ENCODE measurements around the gene SNRNP48. TPM values are rescaled to one million over a fixed set of nuclear protein-coding genes. Genes with fewer than 3 reads are reported as not detected.

The SNRNP48 gene
- total and polyA plus RNA-seq, 2 donors (not counting 3 experiments of a cell fraction or from before 2014, with no cell fraction given): 4.2 to 13.2 TPM

- DNase-seq (ENCODE audit: low read depth, low spot score) (no peak), FAIRE-seq (no peak)
- H2AFZ ChIP-seq (ENCODE audit: low read depth, low read length): no peak overlapping the region
- CTCF ChIA-PET: no interaction called here
- intact Hi-C loops (cut with micrococcal nuclease): no loop called here
- no peaks in the 10 kb centered on the region for H3K9me3 ChIP-seq (replicated peaks; ENCODE audit: control insufficient read depth, insufficient read depth, low read length)
- POLR2A ChIA-PET: no interaction called here
- H3K27me3 ChIP-seq (ENCODE audit: control insufficient read depth in 2 of 2, insufficient read depth in 2 of 2, low read length in 2 of 2): no peaks in the 10 kb centered on the region
- peaks cover 13 to 38% of the 10 kb centered on the region in 2 experiments for H3K36me3 ChIP-seq (ENCODE audit: control insufficient read depth in 2 of 2, extremely low read depth in 1 of 2, insufficient read depth in 2 of 2, low read length in 2 of 2)
- no peaks in the 10 kb centered on the region for H3K9me1 ChIP-seq (replicated peaks; ENCODE audit: control insufficient read depth, extremely low read depth, insufficient read depth, low read length)
- H3K4me2 ChIP-seq (ENCODE audit: insufficient read depth, low read length): no peak overlapping the region
- no peaks in the 10 kb centered on the region for H3K79me2 ChIP-seq (ENCODE audit: control insufficient read depth, insufficient read depth, low read length)
- H3K9ac ChIP-seq (replicated peaks; ENCODE audit: extremely low read depth, insufficient read depth, low read length): no peak overlapping the region
- TF ChIP-seq FOS (IDR thresholded peaks at IDR 0.05; ENCODE audit: borderline replicate concordance, insufficient read depth, low read length) (no peak), MYC (IDR thresholded peaks at IDR 0.05; ENCODE audit: low read depth, low read length) (no peak)
- no peaks in the 10 kb centered on the region for H3K4me1 ChIP-seq (ENCODE audit: control insufficient read depth, extremely low read depth, insufficient read depth, low read length)
- H4K20me1 ChIP-seq (replicated peaks; ENCODE audit: control insufficient read depth, extremely low read depth, insufficient read depth, low read length): no peaks in the 10 kb centered on the region
- H3K4me3 ChIP-seq (replicated peaks in 1 of 3; ENCODE audit: insufficient read depth in 1 of 3, low read depth in 1 of 3, low read length in 3 of 3): no peak overlapping the region
- BruUV-seq (replicated peaks): no TSS peak
- dilution Hi-C loops (cut with MboI; ENCODE audit: extremely low pct_ligation_motif_present, low sequenced_read_pairs): no loop called here
- H3K27ac ChIP-seq (ENCODE audit: insufficient read depth, low read depth, low read length): no peak overlapping the region
Observed at GRCh38 chr6:7604003-7604402, 14.0 kb downstream of the SNRNP48 start.

- intact Hi-C loops (cut with micrococcal nuclease) (no loop called here), dilution Hi-C loops (cut with MboI; ENCODE audit: extremely low pct_ligation_motif_present, low sequenced_read_pairs) (no loop called here)
- Histone ChIP-seq H3K36me3 (ENCODE audit: control insufficient read depth in 2 of 2, extremely low read depth in 1 of 2, insufficient read depth in 2 of 2, low read length in 2 of 2) (peaks cover 13 to 38% of the 10 kb centered on the region in 2 experiments), H3K9me1 (replicated peaks; ENCODE audit: control insufficient read depth, extremely low read depth, insufficient read depth, low read length) (no peaks in the 10 kb centered on the region), H3K4me1 (ENCODE audit: control insufficient read depth, extremely low read depth, insufficient read depth, low read length) (no peaks in the 10 kb centered on the region), H3K4me2 (ENCODE audit: insufficient read depth, low read length) (no peak overlapping the region), H3K4me3 (replicated peaks in 1 of 3; ENCODE audit: insufficient read depth in 1 of 3, low read depth in 1 of 3, low read length in 3 of 3) (no peak overlapping the region), H3K27me3 (ENCODE audit: control insufficient read depth in 2 of 2, insufficient read depth in 2 of 2, low read length in 2 of 2) (no peaks in the 10 kb centered on the region), H2AFZ (ENCODE audit: low read depth, low read length) (no peak overlapping the region), H3K9ac (replicated peaks; ENCODE audit: extremely low read depth, insufficient read depth, low read length) (no peak overlapping the region), H4K20me1 (replicated peaks; ENCODE audit: control insufficient read depth, extremely low read depth, insufficient read depth, low read length) (no peaks in the 10 kb centered on the region), H3K27ac (ENCODE audit: insufficient read depth, low read depth, low read length) (no peak overlapping the region), H3K9me3 (replicated peaks; ENCODE audit: control insufficient read depth, insufficient read depth, low read length) (no peaks in the 10 kb centered on the region), H3K79me2 (ENCODE audit: control insufficient read depth, insufficient read depth, low read length) (no peaks in the 10 kb centered on the region)
- DNase-seq (ENCODE audit: low read depth, low spot score) (no peak), FAIRE-seq (no peak)
- CTCF ChIA-PET: no interaction called here
- POLR2A ChIA-PET: no interaction called here
- BruUV-seq (replicated peaks): no TSS peak
- TF ChIP-seq POLR2AphosphoS5 (IDR thresholded peaks at IDR 0.05; ENCODE audit: insufficient read depth, low read depth, low read length) (no peak), MAX (IDR thresholded peaks at IDR 0.05; ENCODE audit: insufficient read depth, insufficient read length) (no peak), FOS (IDR thresholded peaks at IDR 0.05; ENCODE audit: borderline replicate concordance, insufficient read depth, low read length) (no peak), CTCF (IDR thresholded peaks at IDR 0.05; ENCODE audit: extremely low read depth in 1 of 2, insufficient read depth in 1 of 2, low read depth in 1 of 2, low read length in 2 of 2) (no peak), EZH2 (IDR thresholded peaks at IDR 0.05; ENCODE audit: borderline replicate concordance, low read depth, low read length, severe bottlenecking) (no peak), MYC (IDR thresholded peaks at IDR 0.05; ENCODE audit: low read depth, low read length) (no peak), JUN (IDR thresholded peaks at IDR 0.05; ENCODE audit: borderline replicate concordance, insufficient read depth, insufficient read length, low read depth) (no peak), GATA2 (IDR thresholded peaks at IDR 0.05; ENCODE audit: insufficient read depth, insufficient read length, low read depth, low read length) (no peak), POLR2A (IDR thresholded peaks at IDR 0.05; ENCODE audit: low read depth, low read length) (no peak)
Observed at GRCh38 chr6:7604506-7604905, 14.5 kb downstream of the SNRNP48 start.

Data from endothelial cell of umbilical vein (primary cell).